IMR-90 (cell line): Measurements from ENCODE around the gene PEAK3. TPM values are rescaled to one million over a fixed set of nuclear protein-coding genes. Genes with fewer than 3 reads are reported as not detected.

Source experiments
- ATAC-seq: fragments of 200-7000 bp; cut with Tn5 transposase; 2 replicates; pipeline ENCODE4 v1.9.1; 2020; ENCODE audit warnings: low read depth, mild to moderate bottlenecking, moderate library complexity
- BruUV-seq: library from RNA; stranded (reverse); fragments of 400-500 nt; replicated peaks from 2 replicates; lab custom pipeline; 2021; lab: Mats Ljungman, UMichigan
- CTCF ChIA-PET: fragments of 300-600 bp; formaldehyde crosslinking; extraction: SDS; loops from one replicate; lab custom pipeline; 2021; ENCODE audit warnings: antibody characterized with exemption; lab: Yijun Ruan, JAX
- POLR2A ChIA-PET: fragments of 300-600 bp; sonication (Branson Sonifier 250); formaldehyde crosslinking; loops from one replicate; lab custom pipeline; 2022; ENCODE audit warnings: antibody characterized with exemption; ENCODE audit not compliant: unreplicated experiment; lab: Charles Lee
- DNase-seq: peaks from one replicate; pipeline ENCODE4 v3.0.0; 2013
- H2AFZ ChIP-seq: replicated peaks from 2 replicates; pipeline ENCODE3; 2013; ENCODE audit warnings: low read length, mild to moderate bottlenecking; ENCODE audit not compliant: poor library complexity
- H2AK5ac ChIP-seq: 2 replicates; pipeline ENCODE4 v1.6.1; 2013; ENCODE audit warnings: low read depth, low read length, inconsistent platforms
- H2AK9ac ChIP-seq: replicated peaks from 2 replicates; pipeline ENCODE3; 2013; ENCODE audit warnings: mild to moderate bottlenecking, low read depth, low read length, moderate library complexity; ENCODE audit not compliant: poor library complexity
- H2BK120ac ChIP-seq: 2 replicates; pipeline ENCODE4 v1.6.1; 2013; ENCODE audit warnings: low read depth, low read length, inconsistent platforms
- H2BK15ac ChIP-seq: 3 replicates; pipeline ENCODE4 v1.6.1; 2013; ENCODE audit warnings: low read depth, low read length, inconsistent platforms
- H2BK20ac ChIP-seq: 2 replicates; pipeline ENCODE4 v1.6.1; 2013; ENCODE audit warnings: low read depth, mild to moderate bottlenecking, inconsistent platforms, low read length, moderate library complexity
- H2BK5ac ChIP-seq: 2 replicates; pipeline ENCODE4 v1.6.1; 2013; ENCODE audit warnings: mild to moderate bottlenecking, low read depth, low read length, inconsistent platforms; ENCODE audit not compliant: poor library complexity, severe bottlenecking
- H3K14ac ChIP-seq: replicated peaks from 2 replicates; pipeline ENCODE4 v1.6.1; 2013; ENCODE audit warnings: low read depth, low read length, inconsistent platforms
- H3K18ac ChIP-seq: 2 replicates; pipeline ENCODE4 v1.6.1; 2013; ENCODE audit warnings: low read depth, low read length, control low read depth
- H3K23ac ChIP-seq: 2 replicates; pipeline ENCODE4 v1.6.1; 2013; ENCODE audit warnings: low read depth, low read length, inconsistent platforms
- H3K27ac ChIP-seq: 2 replicates; pipeline ENCODE4 v1.5.1; 2013; ENCODE audit warnings: mild to moderate bottlenecking, control low read depth, low read length; ENCODE audit not compliant: insufficient read depth
- H3K27me3 ChIP-seq: 2 replicates; pipeline ENCODE4 v1.6.1; 2013; ENCODE audit warnings: low read length; ENCODE audit not compliant: control insufficient read depth, insufficient read depth
- H3K36me3 ChIP-seq: 2 replicates; pipeline ENCODE4 v1.6.1; 2013; ENCODE audit warnings: low read length, mixed read lengths; ENCODE audit not compliant: control insufficient read depth, insufficient read depth
- H3K4ac ChIP-seq: 2 replicates; pipeline ENCODE4 v1.6.1; 2013; ENCODE audit warnings: low read depth, low read length, inconsistent platforms
- H3K4me1 ChIP-seq: 2 replicates; pipeline ENCODE4 v1.6.1; 2013; ENCODE audit warnings: low read length, mixed read lengths; ENCODE audit not compliant: control insufficient read depth, insufficient read depth
- H3K4me2 ChIP-seq: 2 replicates; pipeline ENCODE4 v1.6.1; 2013; ENCODE audit warnings: low read depth, mild to moderate bottlenecking, control low read depth, low read length, moderate library complexity
- H3K4me3 ChIP-seq: 2 replicates; pipeline ENCODE4 v1.5.1; 2013; ENCODE audit warnings: low read depth, mild to moderate bottlenecking, control low read depth, low read length, moderate library complexity; ENCODE audit not compliant: insufficient read depth
- H3K56ac ChIP-seq: 2 replicates; pipeline ENCODE4 v1.6.1; 2013; ENCODE audit warnings: low read length, inconsistent platforms; ENCODE audit not compliant: insufficient read depth; ENCODE audit errors: extremely low read depth
- H3K79me1 ChIP-seq, 2 experiments: 2 replicates each; pipeline ENCODE4 v1.6.1; 2013; ENCODE audit warnings: low read length in 2 of 2, inconsistent platforms in 1 of 2, low read depth in 1 of 2
- H3K9ac ChIP-seq: 2 replicates; pipeline ENCODE4 v1.6.1; 2013; ENCODE audit warnings: low read depth, low read length, control low read depth
- H3K9me1 ChIP-seq: 2 replicates; pipeline ENCODE4 v1.6.1; 2013; ENCODE audit warnings: low read length, inconsistent platforms; ENCODE audit not compliant: insufficient read depth
- H3K9me3 ChIP-seq: 2 replicates; pipeline ENCODE4 v1.6.1; 2013; ENCODE audit warnings: low read length; ENCODE audit not compliant: control insufficient read depth, insufficient read depth
- H4K20me1 ChIP-seq: 2 replicates; pipeline ENCODE4 v1.6.1; 2013; ENCODE audit warnings: low read length, inconsistent platforms; ENCODE audit not compliant: insufficient read depth
- H4K5ac ChIP-seq: 2 replicates; pipeline ENCODE4 v1.6.1; 2013; ENCODE audit warnings: mild to moderate bottlenecking, low read depth, low read length, control low read depth
- H4K8ac ChIP-seq, 2 experiments: 2 replicates each; pipeline ENCODE4 v1.6.1; 2013; ENCODE audit warnings: low read depth in 2 of 2, low read length in 2 of 2, control low read depth in 1 of 2, inconsistent platforms in 1 of 2
- H4K91ac ChIP-seq: 2 replicates; pipeline ENCODE4 v1.6.1; 2013; ENCODE audit warnings: low read depth, low read length, inconsistent platforms; ENCODE audit not compliant: insufficient read depth
- BHLHE40 ChIP-seq: fragments of 150-350 bp; IDR thresholded peaks from 2 replicates; pipeline ENCODE4 v1.6.1; 2016; ENCODE audit warnings: mild to moderate bottlenecking, low read depth, low read length
- CEBPB ChIP-seq: IDR thresholded peaks from 2 replicates; pipeline ENCODE4 v1.6.1; 2012; ENCODE audit warnings: low read depth, low read length, improper control_type of control experiment
- CHD1 ChIP-seq: IDR thresholded peaks from 2 replicates; pipeline ENCODE4 v1.6.1; 2012; ENCODE audit warnings: low read depth, low read length, improper control_type of control experiment
- CTCF ChIP-seq: conservative IDR thresholded peaks from 2 replicates; pipeline ENCODE4 v1.5.1; 2012; ENCODE audit warnings: mild to moderate bottlenecking, low read depth, low read length, improper control_type of control experiment
- FOS ChIP-seq: fragments of 150-350 bp; IDR thresholded peaks from 2 replicates; pipeline ENCODE4 v1.6.1; 2016; ENCODE audit warnings: low read depth, low read length
- MAFK ChIP-seq: IDR thresholded peaks from 2 replicates; pipeline ENCODE4 v1.6.1; 2012; ENCODE audit warnings: low read depth, low read length, improper control_type of control experiment
- MAZ ChIP-seq: IDR thresholded peaks from 2 replicates; pipeline ENCODE4 v1.6.1; 2012; ENCODE audit warnings: low read depth, mild to moderate bottlenecking, low read length, improper control_type of control experiment, moderate library complexity, borderline replicate concordance
- MXI1 ChIP-seq: IDR thresholded peaks from 2 replicates; pipeline ENCODE4 v1.6.1; 2012; ENCODE audit warnings: low read depth, mild to moderate bottlenecking, low read length, moderate library complexity, borderline replicate concordance
- NFE2L2 ChIP-seq: fragments of 150-350 bp; IDR thresholded peaks from 2 replicates; pipeline ENCODE4 v1.6.1; 2016; ENCODE audit warnings: low read depth, mild to moderate bottlenecking, low read length
- POLR2A ChIP-seq: IDR thresholded peaks from 2 replicates; pipeline ENCODE4 v1.6.1; 2012; ENCODE audit warnings: mild to moderate bottlenecking, low read depth, low read length
- RCOR1 ChIP-seq: IDR thresholded peaks from 2 replicates; pipeline ENCODE4 v1.6.1; 2012; ENCODE audit warnings: mild to moderate bottlenecking, low read length, improper control_type of control experiment; ENCODE audit not compliant: insufficient replicate concordance
- RFX5 ChIP-seq: IDR thresholded peaks from 2 replicates; pipeline ENCODE4 v1.8.0; 2012; ENCODE audit warnings: low read depth, mild to moderate bottlenecking, low read length, moderate library complexity
- SMC3 ChIP-seq: fragments of 150-350 bp; IDR thresholded peaks from 2 replicates; pipeline ENCODE4 v1.6.1; 2016; ENCODE audit warnings: low read depth, mild to moderate bottlenecking, antibody characterized with exemption, low read length, moderate library complexity
- USF2 ChIP-seq: fragments of 150-350 bp; IDR thresholded peaks from 2 replicates; pipeline ENCODE4 v1.6.1; 2017; ENCODE audit warnings: mild to moderate bottlenecking, antibody characterized with exemption, low read length, low read depth
- WGBS, 2 experiments: methylation state at CpG; one replicate each; pipeline versions ENCODE4 v1.1.5 to v1.1.7; 2013; ENCODE audit warnings: missing lambda C conversion rate in 2 of 2; ENCODE audit not compliant: insufficient read length in 1 of 2; ENCODE audit errors: extremely low coverage in 2 of 2; 5-methylcytosine and 5-hydroxymethylcytosine counted together
- dilution Hi-C: fragments of 300-500 bp; cut with HindIII; formaldehyde crosslinking; loops from one replicate; pipeline ENCODE4 v1.14.3; 2018; ENCODE audit warnings: low sequenced_read_pairs; ENCODE audit not compliant: unreplicated experiment
- in situ Hi-C: fragments of 300-500 bp; cut with MboI; formaldehyde crosslinking; loops from 3 replicates; pipeline ENCODE4 v1.14.3; 2019; ENCODE audit warnings: low sequenced_read_pairs, inconsistent platforms, mixed read lengths
- intact Hi-C: fragments of 100-400 bp; cut with micrococcal nuclease; formaldehyde crosslinking; loops from 2 replicates; pipeline ENCODE4 v1.10.0; 2022
- polyA plus RNA-seq, 3 experiments: library from polyadenylated mRNA; depleted of rRNA; stranded (reverse); fragments of >200 nt; gene quantifications; 2 replicates each; pipeline ENCODE4 v1.2.3, GENCODE V29; 2012; ENCODE audit warnings: low replicate concordance in 1 of 3
- total RNA-seq: library from RNA; depleted of rRNA; stranded (reverse); fragments of >200 nt; gene quantifications from 2 replicates; pipeline ENCODE4 v1.2.3, GENCODE V29; 2012

The PEAK3 gene
- total and polyA plus RNA-seq, 2 of the 4 experiments (the other 2 are of a cell fraction): under 0.01 to 0.09 TPM

GRCh38 chr19:2288818-2289713 lies 7.1 kb upstream of the PEAK3 start:
- Histone ChIP-seq H3K4ac (no peak overlapping the region), H2AK9ac (peak overlapping the region; percentile 37), H4K20me1 (peaks cover 26% of the 10 kb centered on the region), H3K18ac (no peak overlapping the region), H3K79me1 (no peaks in the 10 kb centered on the region), H3K9me1 (no peaks in the 10 kb centered on the region), H3K4me1 (peaks cover 5% of the 10 kb centered on the region), H4K91ac (no peak overlapping the region), H3K9ac (no peak overlapping the region), H2AFZ (no peak overlapping the region), H3K27me3 (peaks cover 65% of the 10 kb centered on the region), H3K56ac (no peak overlapping the region), H3K4me2 (no peak overlapping the region), H3K4me3 (no peak overlapping the region), H2BK20ac (no peak overlapping the region), H3K27ac (no peak overlapping the region), H3K9me3 (no peaks in the 10 kb centered on the region), H4K8ac (no peak overlapping the region), H2BK15ac (no peak overlapping the region), H2BK5ac (no peak overlapping the region), H3K23ac (0 out of 2 replicates have a peak overlapping the region, but pooled peaks have one; percentile 24), H4K5ac (no peak overlapping the region), H3K14ac (no peak overlapping the region), H2BK120ac (no peak overlapping the region), H3K36me3 (no peaks in the 10 kb centered on the region), H2AK5ac (no peak overlapping the region)
- POLR2A ChIA-PET: interaction anchor here (0.6 kb wide), 1 partner anchor 137 kb away, joined by 5 read pairs; no protein-coding TSS in a partner anchor
- no TSS peak for BruUV-seq
- in situ Hi-C loops: no loop called here
- 67% methylated on average over 10 of the region's 28 CpGs; no CpG with 5 or more reads in 1 of the 2 experiments for WGBS, 2 experiments
- DNase-seq (no peak), ATAC-seq (no peak)
- CTCF ChIA-PET: no interaction called here
- dilution Hi-C loops: no loop called here
- intact Hi-C loops: no loop called here
- TF ChIP-seq SMC3 (no peak), BHLHE40 (no peak), MXI1 (no peak), CEBPB (no peak), CHD1 (no peak), MAZ (no peak), MAFK (no peak), RCOR1 (no peak), NFE2L2 (no peak), FOS (no peak), USF2 (no peak), RFX5 (no peak), POLR2A (no peak), CTCF (no peak)
